K562 (cell line): ENCODE data around the gene HOXC4. TPM values are rescaled to one million over a fixed set of nuclear protein-coding genes. Genes with fewer than 3 reads are reported as not detected.

Experiments
- ATAC-seq: fragments of 200-7000 bp; cut with Tn5 transposase; 3 replicates; pipeline ENCODE4 v1.9.1; 2020; ENCODE audit warnings: moderate library complexity
- BruUV-seq: library from RNA; stranded (reverse); fragments of 400-500 nt; replicated peaks from 2 replicates; lab custom pipeline; 2021; lab: Mats Ljungman, UMichigan
- CTCF ChIA-PET: fragments of 300-600 bp; formaldehyde crosslinking; extraction: SDS; loops from one replicate; lab custom pipeline; 2021; ENCODE audit warnings: low intra/inter-chr PET ratio; lab: Yijun Ruan, JAX
- POLR2A ChIA-PET: fragments of 300-600, 350-650 bp; sonication (Branson Sonifier 250); formaldehyde crosslinking; extraction: SDS; loops from one replicate; lab custom pipeline; 2021; ENCODE audit warnings: antibody characterized with exemption, inconsistent platforms; lab: Yijun Ruan, JAX
- DNase-seq, 4 experiments: peaks; one replicate each; pipeline versions ENCODE4 v3.0.0 to v3.0.0-alpha.2; 2011 to 2018; ENCODE audit warnings: low spot score in 3 of 4, mixed read lengths in 3 of 4; ENCODE audit errors: extremely low read depth in 1 of 4
- FAIRE-seq: peaks from 2 replicates; lab custom pipeline; 2011; peaks lifted over from hg19 to GRCh38; lab: Jason Lieb, UNC
- H2AFZ ChIP-seq: 2 replicates; pipeline ENCODE4 v1.6.0; 2011; ENCODE audit warnings: low read depth, low read length, control low read depth, inconsistent platforms
- H3K27ac ChIP-seq: fragments of 200-600 bp; 3 replicates; pipeline ENCODE4 v1.8.0; 2011; ENCODE audit warnings: low read depth, mild to moderate bottlenecking, control low read depth, inconsistent platforms, low read length, moderate library complexity, mixed read lengths; ENCODE audit errors: extremely low read depth
- H3K27me3 ChIP-seq, 2 experiments: fragments of 300-600 bp in 1 of 2; 2 replicates in 1 of 2; 3 replicates in 1 of 2; pipeline versions ENCODE4 v1.6.0 to v1.8.0; 2011; ENCODE audit warnings: inconsistent platforms in 2 of 2, low read length in 2 of 2, mild to moderate bottlenecking in 1 of 2, mixed read lengths in 1 of 2, moderate library complexity in 1 of 2; ENCODE audit not compliant: control insufficient read depth in 2 of 2, insufficient read depth in 2 of 2
- H3K36me3 ChIP-seq: fragments of 300-600 bp; 3 replicates; pipeline ENCODE4 v1.8.0; 2011; ENCODE audit warnings: mild to moderate bottlenecking, low read length, inconsistent platforms; ENCODE audit not compliant: control insufficient read depth, insufficient read depth
- H3K4me1 ChIP-seq, 2 experiments: fragments of 200-600 bp in 1 of 2; replicated peaks in 1 of 2; 2 replicates in 1 of 2; 3 replicates in 1 of 2; pipeline versions ENCODE4 v1.5.1 to v1.8.0; 2011; ENCODE audit warnings: inconsistent platforms in 2 of 2, low read length in 2 of 2, mild to moderate bottlenecking in 1 of 2, mixed read lengths in 1 of 2, moderate library complexity in 1 of 2; ENCODE audit not compliant: control insufficient read depth in 2 of 2, insufficient read depth in 2 of 2
- H3K4me2 ChIP-seq: 2 replicates; pipeline ENCODE4 v1.6.1; 2011; ENCODE audit warnings: low read length, control low read depth, inconsistent platforms, mixed read lengths; ENCODE audit not compliant: insufficient read depth
- H3K4me3 ChIP-seq: fragments of 200-600 bp; sonication (generic), shearing (Covaris generic); 2 replicates; pipeline ENCODE4 v1.5.1; 2016; ENCODE audit warnings: control low read depth, inconsistent platforms
- H3K79me2 ChIP-seq: fragments of 200-600 bp; 3 replicates; pipeline ENCODE4 v1.8.0; 2011; ENCODE audit warnings: low read length, inconsistent platforms; ENCODE audit not compliant: control insufficient read depth, insufficient read depth
- H3K9ac ChIP-seq, 2 experiments: 2 replicates each; pipeline versions ENCODE4 v1.6.0 to v1.6.1; 2011; ENCODE audit warnings: low read depth in 2 of 2, low read length in 2 of 2, control low read depth in 1 of 2, inconsistent platforms in 1 of 2, mild to moderate bottlenecking in 1 of 2, mixed read lengths in 1 of 2; ENCODE audit not compliant: insufficient read depth in 1 of 2
- H3K9me1 ChIP-seq: one replicate; pipeline ENCODE4 v1.6.0; 2011; ENCODE audit warnings: inconsistent platforms, mild to moderate bottlenecking, low read length, moderate library complexity; ENCODE audit not compliant: control insufficient read depth, insufficient read depth
- H3K9me3 ChIP-seq: replicated peaks from 2 replicates; pipeline ENCODE4 v1.5.1; 2011; ENCODE audit warnings: low read depth, low read length, inconsistent platforms; ENCODE audit not compliant: control insufficient read depth, insufficient read depth
- H4K20me1 ChIP-seq: replicated peaks from 2 replicates; pipeline ENCODE4 v1.6.1; 2011; ENCODE audit warnings: low read length, inconsistent platforms, mixed read lengths; ENCODE audit not compliant: control insufficient read depth, insufficient read depth
- CREB1 ChIP-seq, 2 experiments: sonication (generic) in 1 of 2; formaldehyde crosslinking in 1 of 2; IDR thresholded peaks; 2 replicates each; pipeline versions ENCODE4 v1.6.1 to v1.8.0; 2012 to 2022; ENCODE audit warnings: inconsistent platforms in 1 of 2, mild to moderate bottlenecking in 1 of 2, missing genetic modification reagents in 1 of 2, moderate library complexity in 1 of 2
- EP400 ChIP-seq: fragments of 450-650 bp; IDR thresholded peaks from 2 replicates; pipeline ENCODE4 v1.6.1; 2017; ENCODE audit warnings: antibody characterized with exemption, mild to moderate bottlenecking, moderate library complexity
- ETV5 ChIP-seq: sonication (generic); formaldehyde crosslinking; IDR thresholded peaks from 2 replicates; pipeline ENCODE4 v1.4.0; 2020; ENCODE audit warnings: low read depth, mild to moderate bottlenecking, missing genetic modification reagents
- MAFF ChIP-seq: IDR thresholded peaks from 2 replicates; pipeline ENCODE4 v1.6.1; 2012; ENCODE audit warnings: low read length, improper control_type of control experiment
- NFYB ChIP-seq: IDR thresholded peaks from 2 replicates; pipeline ENCODE4 v1.6.1; 2011; ENCODE audit warnings: mild to moderate bottlenecking, moderate library complexity; ENCODE audit not compliant: insufficient read length; ENCODE audit errors: extremely low read depth
- TSHZ1 ChIP-seq: fragments of 250-450 bp; sonication (Bioruptor Pico); IDR thresholded peaks from 2 replicates; pipeline ENCODE4 v1.4.0; 2020; ENCODE audit warnings: mild to moderate bottlenecking, moderate library complexity
- ZNF644 ChIP-seq: fragments of 200-800 bp; sonication (Bioruptor generic); IDR thresholded peaks from 2 replicates; pipeline ENCODE4 v1.6.1; 2016; ENCODE audit warnings: low read depth, missing genetic modification characterization, missing compliant biosample characterization
- ZNF778 ChIP-seq: fragments of 450-650 bp; formaldehyde crosslinking; IDR thresholded peaks from 2 replicates; pipeline ENCODE4 v1.4.0; 2020; ENCODE audit warnings: mild to moderate bottlenecking, moderate library complexity
- ZZZ3 ChIP-seq: fragments of 450-650 bp; IDR thresholded peaks from 2 replicates; pipeline ENCODE4 v1.6.1; 2016; ENCODE audit warnings: antibody characterized with exemption, mild to moderate bottlenecking, moderate library complexity
- WGBS: fragments of 100-300 bp; shearing (Covaris generic); methylation state at CpG from one replicate; pipeline ENCODE4 v1.1.6; 2016; ENCODE audit warnings: low coverage, mixed read lengths; ENCODE audit not compliant: insufficient coverage; ENCODE audit errors: missing lambda C conversion rate; 5-methylcytosine and 5-hydroxymethylcytosine counted together
- in situ Hi-C: fragments of 300-500 bp; cut with MboI; formaldehyde crosslinking; loops from 4 replicates; pipeline ENCODE4 v1.15.0; 2018; ENCODE audit warnings: inconsistent platforms, mixed read lengths
- intact Hi-C: fragments of 100-400 bp; cut with micrococcal nuclease; formaldehyde crosslinking; loops from 2 replicates; pipeline ENCODE4 v1.14.2; 2022
- polyA plus RNA-seq, 8 experiments: library from polyadenylated mRNA; depleted of rRNA in 4 of 8; stranded (reverse) in 5 of 8; unstranded in 3 of 8; fragments of >200 nt; fragmentation: Nextera tagmentation in 2 of 8; fragmentation: Illumina TruSeq in 1 of 8; extraction: Ambion mirVana in 2 of 8; extraction: Trizol in 1 of 8; gene quantifications; 2 replicates each; pipeline versions ENCODE4 v1.2.1 to v1.2.3, GENCODE V29; 2011 to 2014; ENCODE audit warnings: inconsistent platforms in 1 of 8, missing spikeins in 1 of 8
- total RNA-seq, 7 experiments: library from RNA; depleted of rRNA in 6 of 7; stranded (reverse); fragments of >200 nt in 6 of 7; fragmentation: Illumina TruSeq in 2 of 7; extraction: Trizol in 2 of 7; gene quantifications; 2 replicates each; pipeline versions ENCODE4 v1.2.1 to v1.2.3, GENCODE V29; 2011 to 2021; ENCODE audit warnings: low replicate concordance in 1 of 7

HOXC4 gene
- total and polyA plus RNA-seq, 9 of the 15 experiments (the other 6 are each of a cell fraction or from before 2014, with no cell fraction given) = 0.06 to 1.5 (median 0.44) TPM; not detected in 1

DNA sequence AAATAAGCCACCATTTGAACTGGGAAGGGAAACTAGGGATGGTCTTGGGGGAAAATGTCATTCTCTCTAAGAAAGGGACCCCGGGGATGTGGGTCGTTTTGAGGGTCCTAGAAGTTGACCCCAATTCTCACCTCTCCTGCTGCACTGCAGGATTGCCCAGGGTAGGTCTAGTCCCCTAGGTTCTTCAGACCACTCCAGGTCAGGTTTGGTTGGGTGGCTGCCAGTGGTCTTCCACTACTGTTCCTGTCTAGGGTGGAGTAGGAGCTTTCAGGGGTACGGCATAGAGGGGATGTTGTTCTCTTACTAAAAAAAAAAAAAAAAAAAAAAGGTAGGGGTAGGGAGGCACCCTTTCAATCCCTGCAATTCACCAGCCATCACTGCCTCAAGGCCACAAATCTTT lies 37.6 kb upstream of the HOXC4 start (continued):
- TF ChIP-seq TSHZ1 (CRISPR knock-in tag) (no peak), ZZZ3 (no peak), MAFF (no peak), EP400 (no peak), ZNF778 (CRISPR knock-in tag) (no peak), ETV5 (CRISPR knock-in tag) (no peak), CREB1 (IDR thresholded peaks at IDR 0.05) (no peak), CREB1 (CRISPR knock-in tag; IDR thresholded peaks at IDR 0.05) (no peak)

DNA sequence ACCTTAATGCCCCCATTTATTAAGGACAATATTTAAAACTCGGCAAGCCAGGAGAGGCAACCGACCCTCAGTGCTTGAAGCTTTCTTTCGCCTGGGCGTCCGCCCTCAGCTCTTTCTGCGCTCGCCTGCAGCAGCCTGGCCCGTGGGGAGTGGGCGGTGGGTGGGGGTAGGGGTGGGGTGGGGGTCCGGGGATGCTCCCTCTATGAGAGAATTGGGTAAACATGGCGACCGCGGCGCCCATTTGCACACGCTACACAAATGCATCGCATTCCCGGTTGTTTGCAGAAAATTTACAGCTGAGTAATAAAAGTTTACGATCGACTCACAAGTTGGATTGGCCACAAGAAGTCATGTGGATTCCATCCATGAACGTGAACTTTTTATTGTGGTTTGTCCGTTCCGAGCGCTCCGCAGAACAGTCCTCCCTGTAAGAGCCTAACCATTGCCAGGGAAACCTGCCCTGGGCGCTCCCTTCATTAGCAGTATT lies 37.1 kb upstream of the HOXC4 start:
- H3K4me3 ChIP-seq = no peak overlapping the region
- H3K9me3 ChIP-seq = no peaks in the 10 kb centered on the region
- H3K27ac ChIP-seq = no peak overlapping the region
- no peak for FAIRE-seq
- no peak overlapping the region for H2AFZ ChIP-seq
- H3K4me2 ChIP-seq = no peak overlapping the region; the same call in 1 of the 2 replicates
- no peak for DNase-seq
- POLR2A ChIA-PET = interaction anchor here (0.5 to 2.1 kb wide), 7 partner anchors 8 to 179 kb away, joined by 4 to 10 read pairs (median 5); partner anchors contain the start of gene HOXC8
- no peaks in the 10 kb centered on the region for H3K27me3 ChIP-seq
- intact Hi-C loops = loop anchor here (10.0 kb wide), 1 partner anchor 278 kb away; no protein-coding TSS in a partner anchor
- peaks cover 10 to 41% of the 10 kb centered on the region in 2 experiments for H3K4me1 ChIP-seq
- no TSS peak for BruUV-seq
- ATAC-seq = no peak
- 65% methylated on average over 23 of the region's 25 CpGs for WGBS
- no peaks in the 10 kb centered on the region for H3K9me1 ChIP-seq
- H3K9ac ChIP-seq = no peak overlapping the region; a peak in 1 of 4 replicates
- H3K36me3 ChIP-seq = no peaks in the 10 kb centered on the region
- TF ChIP-seq NFYB (peak; percentile 11), MAFF (no peak), ZNF644 (tag) (no peak)
- H3K79me2 ChIP-seq = peaks cover 3% of the 10 kb centered on the region; the same call in 2 of the 3 replicates
- H4K20me1 ChIP-seq = no peaks in the 10 kb centered on the region
- CTCF ChIA-PET = no interaction called here
- in situ Hi-C loops = no loop called here
